DMS79 (cell line): ENCODE results near the gene PARD6B.
"Not testable (repeated sequence)": the region's sequence is repeated elsewhere in the genome, so short reads cannot be mapped to it uniquely, and the experiment has no call there.

Experiments
- DNase-seq: peaks from one replicate; lab custom pipeline; 2025; lab: John Stamatoyannopoulos, UW

Gene PARD6B

GRCh38 chr20:50746138-50746940, 15.0 kb downstream of the PARD6B start:
- no peak for DNase-seq

- no peak for DNase-seq
Measured at GRCh38 chr20:50747275-50747674, 15.9 kb downstream of the PARD6B start.

GRCh38 chr20:50750145-50750671, 18.8 kb downstream of the PARD6B start:
- no peak for DNase-seq

GRCh38 chr20:50753152-50753551, 21.8 kb downstream of the PARD6B start:
- no peak for DNase-seq

GRCh38 chr20:50754420-50754819, 23.0 kb downstream of the PARD6B start:
- DNase-seq, result no peak

GRCh38 chr20:50756447-50756846, 25.1 kb downstream of the PARD6B start:
- no peak for DNase-seq

GRCh38 chr20:50758469-50758868, 27.1 kb downstream of the PARD6B start:
- DNase-seq, result no peak

GRCh38 chr20:50758992-50759391, 27.6 kb downstream of the PARD6B start:
- no peak for DNase-seq

GRCh38 chr20:50759678-50760077, 28.3 kb downstream of the PARD6B start:
- no peak for DNase-seq

GRCh38 chr20:50762045-50762422, 30.7 kb downstream of the PARD6B start:
- no peak for DNase-seq

GRCh38 chr20:50762435-50763220, 31.2 kb downstream of the PARD6B start:
- no peak for DNase-seq

- not testable (repeated sequence) for DNase-seq
Measured at GRCh38 chr20:50763550-50764458, 32.4 kb downstream of the PARD6B start.

GRCh38 chr20:50765251-50765650, 33.9 kb downstream of the PARD6B start:
- DNase-seq, result not testable (repeated sequence)

- DNase-seq, result no peak
Measured at GRCh38 chr20:50765674-50766073, 34.3 kb downstream of the PARD6B start.

GRCh38 chr20:50766955-50767809, 35.8 kb downstream of the PARD6B start:
- not testable (repeated sequence) for DNase-seq

GRCh38 chr20:50768991-50769390, 37.6 kb downstream of the PARD6B start:
- not testable (repeated sequence) for DNase-seq

GRCh38 chr20:50769551-50770085, 38.2 kb downstream of the PARD6B start:
- not testable (repeated sequence) for DNase-seq

- not testable (repeated sequence) for DNase-seq
Measured at GRCh38 chr20:50771419-50772080, 40.2 kb downstream of the PARD6B start.

GRCh38 chr20:50772420-50773185, 41.2 kb downstream of the PARD6B start:
- no peak for DNase-seq
